Daoy (cell line): ENCODE results near the gene RRP1B. TPM values are rescaled to one million over a fixed set of nuclear protein-coding genes. Genes with fewer than 3 reads are reported as not detected.

Experiments
- DNase-seq: peaks from one replicate; pipeline ENCODE4 v3.0.0-alpha.2; 2015; ENCODE audit warnings: low read depth
- total RNA-seq: library from RNA; depleted of rRNA; stranded (reverse); fragments of >200 nt; shearing (Covaris generic); gene quantifications from 2 replicates; pipeline ENCODE4 v1.2.3, GENCODE V29; 2014; rRNA removed

RRP1B gene
- total RNA-seq, 1 experiment from 2014 or later = 46.7 TPM

DNA sequence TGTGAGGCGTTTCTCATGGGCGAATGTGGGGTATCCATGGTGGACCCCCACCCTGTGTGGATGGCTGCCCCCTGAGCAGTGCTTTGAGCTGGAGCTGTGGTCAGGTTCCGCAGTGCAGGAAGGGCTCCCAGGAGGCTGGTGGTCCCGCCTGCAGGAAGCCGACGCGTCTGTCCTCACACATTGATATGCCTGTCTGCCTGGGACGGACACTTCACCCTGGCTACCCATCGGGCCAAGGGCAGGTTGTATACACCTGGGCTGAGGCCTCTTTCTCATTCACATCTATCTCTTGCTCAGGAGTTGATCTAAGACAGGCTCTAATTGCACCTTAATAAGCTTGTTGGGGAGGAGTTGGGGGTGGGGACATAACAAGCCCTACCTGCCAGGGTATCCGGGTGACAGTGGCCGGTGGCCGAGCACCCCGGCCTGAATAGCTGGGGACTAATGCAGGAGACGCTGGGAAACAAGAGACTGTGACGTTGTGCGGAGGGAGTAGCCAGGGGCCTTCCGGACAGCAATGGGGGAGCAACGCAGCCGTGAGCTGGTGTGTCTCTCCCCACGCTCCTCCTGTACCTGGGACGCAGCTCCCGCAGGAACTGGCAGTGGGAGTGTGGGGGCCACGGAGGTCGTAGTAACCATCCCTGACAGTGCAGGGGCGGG lies 81.3 kb downstream of the RRP1B start:
- no peak for DNase-seq

DNA sequence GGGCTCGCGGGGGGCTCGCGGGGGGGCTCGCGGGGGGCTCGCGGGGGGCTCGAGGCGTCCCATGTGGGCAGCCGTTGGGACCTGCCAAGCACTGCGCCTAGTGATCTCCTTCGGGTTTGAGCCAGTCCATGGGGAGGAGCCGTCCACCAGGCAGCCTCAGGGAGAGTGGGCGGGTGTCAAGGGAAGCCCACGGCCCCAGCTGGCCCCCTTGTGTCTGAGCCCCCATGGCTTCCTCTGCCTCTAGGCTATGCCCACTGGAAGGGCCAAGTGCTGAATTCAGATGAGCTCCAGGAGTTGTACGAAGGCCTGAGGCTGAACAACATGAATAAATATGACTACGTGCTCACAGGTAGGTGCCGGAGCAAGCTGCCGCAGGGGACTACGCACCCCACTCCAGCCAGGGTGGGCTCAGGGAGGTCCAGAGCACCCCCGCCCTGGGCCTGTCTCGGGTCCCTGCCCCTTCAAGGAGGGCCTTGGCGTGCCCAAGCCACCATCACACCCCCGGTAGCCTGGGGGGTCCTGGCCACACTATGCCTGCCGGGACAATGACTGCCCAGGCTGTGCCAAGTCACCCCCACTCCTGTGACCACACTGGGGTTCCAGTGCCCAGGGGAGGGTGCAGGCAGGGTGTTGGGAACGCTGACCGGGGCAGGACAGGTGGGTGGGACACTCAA lies 82.2 kb downstream of the RRP1B start:
- DNase-seq = no peak

DNA sequence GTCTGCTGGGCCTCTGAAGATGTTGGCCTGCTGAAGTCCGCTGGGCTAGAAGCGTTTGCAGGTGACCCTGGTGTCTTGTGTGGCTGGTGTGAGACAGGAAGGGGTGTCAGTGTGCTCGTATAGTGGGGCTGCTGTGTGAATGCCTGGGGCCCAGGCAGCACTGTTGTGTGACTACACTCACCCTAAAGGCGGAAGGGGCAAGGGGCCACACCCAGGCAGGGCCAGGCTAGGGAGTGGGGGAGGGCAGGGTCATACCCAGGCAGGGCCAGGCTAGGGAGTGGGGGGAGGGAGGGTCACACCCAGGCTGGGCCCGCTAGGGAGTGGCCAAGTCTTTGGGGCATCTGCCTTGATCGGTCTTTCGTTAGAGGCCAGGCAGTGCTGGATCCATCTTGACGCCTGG lies 84.6 kb downstream of the RRP1B start:
- no peak for DNase-seq

DNA sequence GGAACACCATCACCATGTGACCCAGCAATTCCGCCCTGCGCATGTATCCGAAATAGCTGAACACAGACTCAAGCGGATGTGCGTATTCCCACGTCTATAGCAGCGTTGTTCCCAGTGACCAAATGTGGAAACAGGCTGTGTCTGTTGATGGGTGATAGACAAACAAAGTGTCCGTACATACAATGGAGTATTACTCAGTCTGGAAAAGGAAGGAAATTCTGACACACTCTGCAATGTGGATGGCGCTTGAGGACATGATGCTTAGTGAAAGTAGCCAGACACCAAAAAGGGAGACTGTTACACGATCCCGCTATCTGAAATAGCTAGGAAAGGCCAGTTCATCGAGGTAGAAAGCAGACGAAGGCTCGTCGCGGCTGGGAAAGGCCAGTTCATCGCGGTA lies 85.4 kb downstream of the RRP1B start:
- DNase-seq = no peak

Other genes with a start within 250 kb of the RRP1B start
- gene SIK1, start 232.4 kb upstream of the RRP1B start, total RNA-seq = 0.12 and 1.8 TPM in 2 replicates
- 2.7 and 3.5 TPM in 2 replicates for gene HSF2BP, start 72 bp upstream of the RRP1B start, total RNA-seq
- 60.2 and 104 TPM in 2 replicates for gene PDXK, start 59.6 kb downstream of the RRP1B start, total RNA-seq
- 14.3 and 15.2 TPM in 2 replicates for gene CSTB, start 116.7 kb downstream of the RRP1B start, total RNA-seq
- gene RRP1, start 130.0 kb downstream of the RRP1B start, total RNA-seq = 52.1 and 56.5 TPM in 2 replicates
- 39.3 and 43.3 TPM in 2 replicates for gene AGPAT3, start 205.7 kb downstream of the RRP1B start, total RNA-seq